Subcutaneous adipose tissue (tissue), 4 donors: ENCODE measurements around the gene BTBD1. TPM values are rescaled to one million over a fixed set of nuclear protein-coding genes. Genes with fewer than 3 reads are reported as not detected.

ENCODE experiments used
- total RNA-seq, 4 donors: library from RNA; depleted of rRNA; stranded (reverse); fragments of >200 nt; gene quantifications; one replicate each; pipeline ENCODE4 v1.1.0, GENCODE V29; 2016
- TF ChIP-seq, protein P1 (sequence below): fragments of 450-650 bp; IDR thresholded peaks from one replicate; pipeline ENCODE4 v1.5.1; 2016; ENCODE audit warnings: low read depth, mild to moderate bottlenecking, control low read depth, antibody characterized with exemption, moderate library complexity

The BTBD1 gene
- total RNA-seq, 4 donors from 2014 or later = 62.0 to 93.7 (median 78.9) TPM

GRCh38 chr15:83078712-83079111, 11.7 kb upstream of the BTBD1 start:
- TF ChIP-seq, protein P1, sequence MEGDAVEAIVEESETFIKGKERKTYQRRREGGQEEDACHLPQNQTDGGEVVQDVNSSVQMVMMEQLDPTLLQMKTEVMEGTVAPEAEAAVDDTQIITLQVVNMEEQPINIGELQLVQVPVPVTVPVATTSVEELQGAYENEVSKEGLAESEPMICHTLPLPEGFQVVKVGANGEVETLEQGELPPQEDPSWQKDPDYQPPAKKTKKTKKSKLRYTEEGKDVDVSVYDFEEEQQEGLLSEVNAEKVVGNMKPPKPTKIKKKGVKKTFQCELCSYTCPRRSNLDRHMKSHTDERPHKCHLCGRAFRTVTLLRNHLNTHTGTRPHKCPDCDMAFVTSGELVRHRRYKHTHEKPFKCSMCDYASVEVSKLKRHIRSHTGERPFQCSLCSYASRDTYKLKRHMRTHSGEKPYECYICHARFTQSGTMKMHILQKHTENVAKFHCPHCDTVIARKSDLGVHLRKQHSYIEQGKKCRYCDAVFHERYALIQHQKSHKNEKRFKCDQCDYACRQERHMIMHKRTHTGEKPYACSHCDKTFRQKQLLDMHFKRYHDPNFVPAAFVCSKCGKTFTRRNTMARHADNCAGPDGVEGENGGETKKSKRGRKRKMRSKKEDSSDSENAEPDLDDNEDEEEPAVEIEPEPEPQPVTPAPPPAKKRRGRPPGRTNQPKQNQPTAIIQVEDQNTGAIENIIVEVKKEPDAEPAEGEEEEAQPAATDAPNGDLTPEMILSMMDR = no peak

GRCh38 chr15:83077491-83078230, 10.6 kb upstream of the BTBD1 start:
- TF ChIP-seq, protein P1 = no peak

- TF ChIP-seq, protein P1 = no peak
These were observed 1.0 kb upstream of the BTBD1 start for GRCh38 chr15:83068054-83068453.

- TF ChIP-seq, protein P1 = no peak
These were observed 548 bp upstream of the BTBD1 start for GRCh38 chr15:83067638-83067962.

- TF ChIP-seq, protein P1 = no peak
These were observed 868 bp downstream of the BTBD1 start for GRCh38 chr15:83066034-83066733.

GRCh38 chr15:83065431-83065830, 1.6 kb downstream of the BTBD1 start:
- TF ChIP-seq, protein P1 = no peak

DNA sequence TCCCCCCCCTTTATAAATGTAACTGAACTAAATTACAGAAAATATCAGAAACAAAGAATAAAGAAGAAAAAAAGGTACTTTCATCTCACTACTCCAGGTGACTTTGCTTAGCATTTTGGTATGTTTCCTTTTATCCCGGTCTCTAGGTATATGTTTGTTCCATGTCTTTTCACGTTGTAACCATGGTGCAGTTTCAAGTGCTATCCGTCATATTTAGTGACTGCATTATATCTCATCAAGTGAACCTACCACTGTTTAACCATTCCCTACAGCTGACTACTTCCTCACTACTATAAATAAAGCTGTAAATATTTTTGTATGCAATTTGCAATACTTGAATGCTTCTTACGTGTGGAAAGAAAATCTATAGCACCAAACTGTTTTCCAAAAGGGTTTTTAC, 2.2 kb downstream of the BTBD1 start:
- TF ChIP-seq, protein P1 = no peak
